Transverse colon (tissue), 4 donors: ENCODE measurements around the gene AGBL4. TPM values are rescaled to one million over a fixed set of nuclear protein-coding genes. Genes with fewer than 3 reads are reported as not detected.

ENCODE experiments used
- DNase-seq: peaks from one replicate; pipeline ENCODE4 v3.0.0-alpha.2; 2019
- H3K27ac ChIP-seq, 4 donors: fragments of 200-600 bp; sonication (generic); 2 replicates each; pipeline ENCODE4 v1.5.1; 2016 to 2018; ENCODE audit warnings: inconsistent platforms in 4 of 4
- H3K27me3 ChIP-seq: fragments of 200-600 bp; sonication (generic); 2 replicates; pipeline ENCODE4 v1.5.1; 2017; ENCODE audit warnings: inconsistent platforms
- H3K36me3 ChIP-seq, 4 donors: fragments of 200-600 bp; sonication (generic); 2 replicates each; pipeline ENCODE4 v1.5.1; 2017 to 2019; ENCODE audit warnings: inconsistent platforms in 4 of 4
- H3K4me1 ChIP-seq, 4 donors: fragments of 200-600 bp; sonication (generic); 2 replicates each; pipeline ENCODE4 v1.5.1; 2017 to 2020; ENCODE audit warnings: inconsistent platforms in 4 of 4
- H3K4me3 ChIP-seq, 4 donors: fragments of 200-600 bp; sonication (generic); 1 replicate in 1 of 4; 2 replicates in 3 of 4; pipeline versions ENCODE4 v1.5.1 to v1.6.1; 2017 to 2019; ENCODE audit warnings: inconsistent platforms in 4 of 4
- H3K9me3 ChIP-seq, 2 donors: fragments of 200-600 bp; sonication (generic); 2 replicates each; pipeline ENCODE4 v1.5.1; 2017 to 2019; ENCODE audit warnings: inconsistent platforms in 2 of 2
- EP300 ChIP-seq: sonication (generic); formaldehyde crosslinking; IDR thresholded peaks from one replicate; pipeline ENCODE4 v1.6.1; 2017; ENCODE audit warnings: antibody characterized with exemption, low read depth
- POLR2A ChIP-seq: fragments of 450-650 bp; IDR thresholded peaks from one replicate; pipeline ENCODE4 v1.6.1; 2016; ENCODE audit warnings: antibody characterized with exemption, mild to moderate bottlenecking, moderate library complexity
- POLR2AphosphoS5 ChIP-seq, 3 donors: sonication (generic); formaldehyde crosslinking; IDR thresholded peaks; one replicate each; pipeline ENCODE4 v1.6.1; 2016; ENCODE audit warnings: antibody characterized with exemption in 3 of 3
- WGBS, 2 donors: methylation state at CpG; one replicate each; pipeline ENCODE4 v1.1.5; 2018; ENCODE audit warnings: low coverage in 1 of 2; 5-methylcytosine and 5-hydroxymethylcytosine counted together
- in situ Hi-C, 4 donors: fragments of 200-750 bp; cut with MboI; loops; one replicate each; pipeline versions ENCODE4 v1.15.0 to v1.15.1; 2017; ENCODE audit warnings: low sequenced_read_pairs in 3 of 4, low pct_ligation_motif_present in 1 of 4, low pct_unique_long_range_greater_than_20kb in 1 of 4
- intact Hi-C: fragments of 100-400 bp; cut with DNase I; formaldehyde crosslinking; loops from one replicate; pipeline ENCODE4 v1.15.1; 2023; ENCODE audit warnings: low total_unique reads
- total RNA-seq, 4 donors: library from RNA; depleted of rRNA; stranded (reverse); fragments of >200 nt; gene quantifications; one replicate each; pipeline ENCODE4 v1.1.0, GENCODE V29; 2016
- TF ChIP-seq, protein P1 (sequence below), 5 experiments: fragments of 200-600 bp in 3 of 5; fragments of 450-650 bp in 2 of 5; sonication (generic) in 3 of 5; IDR thresholded peaks; 1 replicate in 2 of 5; 2 replicates in 3 of 5; pipeline ENCODE4 v1.5.1; 2016 to 2017; ENCODE audit warnings: antibody characterized with exemption in 5 of 5, inconsistent platforms in 3 of 5, mild to moderate bottlenecking in 2 of 5, moderate library complexity in 1 of 5

Gene AGBL4
- total RNA-seq, 4 donors from 2014 or later: 0.82 TPM; not detected in 3

DNA sequence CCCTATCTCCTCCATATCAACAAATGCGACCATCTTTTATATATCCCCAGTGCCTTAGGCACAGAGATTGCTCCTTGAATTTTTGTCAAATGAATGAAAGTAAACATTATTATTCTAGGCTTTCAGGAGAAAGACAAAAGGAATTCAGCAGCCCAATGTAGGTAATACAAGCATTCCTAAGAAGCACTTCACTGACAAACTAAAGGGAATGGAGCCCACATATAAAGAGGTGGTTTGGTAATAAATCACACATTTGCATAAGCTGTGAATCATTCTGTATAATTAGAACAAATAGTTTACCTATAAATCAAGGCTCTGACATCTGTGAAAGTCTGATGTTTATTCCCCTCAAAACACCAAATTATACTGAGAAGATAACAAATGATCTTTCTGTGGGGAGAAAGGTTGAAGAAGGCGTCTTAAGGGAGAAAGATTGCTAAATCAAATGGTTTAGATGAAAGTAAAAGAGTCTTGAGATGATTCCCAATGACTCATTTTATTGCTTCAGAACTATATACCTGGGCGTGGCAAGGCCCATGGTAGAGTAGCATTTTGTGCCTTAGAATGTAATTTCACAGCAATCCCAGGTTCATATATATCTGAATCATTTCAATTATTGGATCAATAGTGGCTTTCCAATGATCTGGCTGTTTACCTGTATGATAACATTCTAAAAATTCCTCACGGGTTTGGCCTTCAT, 558.1 kb downstream of the AGBL4 start:
- in situ Hi-C loops (no loop called here), intact Hi-C loops (no loop called here)
- no peak overlapping the region for H3K27ac ChIP-seq
- TF ChIP-seq EP300: no peak
- no peak for TF ChIP-seq POLR2AphosphoS5 (IDR thresholded peaks at IDR 0.05)
- TF ChIP-seq, protein P1, sequence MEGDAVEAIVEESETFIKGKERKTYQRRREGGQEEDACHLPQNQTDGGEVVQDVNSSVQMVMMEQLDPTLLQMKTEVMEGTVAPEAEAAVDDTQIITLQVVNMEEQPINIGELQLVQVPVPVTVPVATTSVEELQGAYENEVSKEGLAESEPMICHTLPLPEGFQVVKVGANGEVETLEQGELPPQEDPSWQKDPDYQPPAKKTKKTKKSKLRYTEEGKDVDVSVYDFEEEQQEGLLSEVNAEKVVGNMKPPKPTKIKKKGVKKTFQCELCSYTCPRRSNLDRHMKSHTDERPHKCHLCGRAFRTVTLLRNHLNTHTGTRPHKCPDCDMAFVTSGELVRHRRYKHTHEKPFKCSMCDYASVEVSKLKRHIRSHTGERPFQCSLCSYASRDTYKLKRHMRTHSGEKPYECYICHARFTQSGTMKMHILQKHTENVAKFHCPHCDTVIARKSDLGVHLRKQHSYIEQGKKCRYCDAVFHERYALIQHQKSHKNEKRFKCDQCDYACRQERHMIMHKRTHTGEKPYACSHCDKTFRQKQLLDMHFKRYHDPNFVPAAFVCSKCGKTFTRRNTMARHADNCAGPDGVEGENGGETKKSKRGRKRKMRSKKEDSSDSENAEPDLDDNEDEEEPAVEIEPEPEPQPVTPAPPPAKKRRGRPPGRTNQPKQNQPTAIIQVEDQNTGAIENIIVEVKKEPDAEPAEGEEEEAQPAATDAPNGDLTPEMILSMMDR (IDR thresholded peaks at IDR 0.05): no peak
- TF ChIP-seq POLR2A: no peak
- H3K4me1 ChIP-seq: no peaks in the 10 kb centered on the region
- H3K27me3 ChIP-seq: no peaks in the 10 kb centered on the region
- peaks cover 0 to 3% of the 10 kb centered on the region in 2 donors for H3K9me3 ChIP-seq
- WGBS, 2 donors: 45 to 74% methylated on average over 2 to 4 of the region's 4 CpGs
- no peak overlapping the region for H3K4me3 ChIP-seq
- no peak for DNase-seq
- no peaks in the 10 kb centered on the region for H3K36me3 ChIP-seq

GRCh38 chr1:49448200-49448599, 575.6 kb downstream of the AGBL4 start:
- Histone ChIP-seq H3K27ac (no peak overlapping the region), H3K9me3 (no peaks in the 10 kb centered on the region), H3K27me3 (no peaks in the 10 kb centered on the region), H3K36me3 (no peaks in the 10 kb centered on the region), H3K4me3 (no peak overlapping the region), H3K4me1 (no peaks in the 10 kb centered on the region)
- 53 to 54% methylated on average over 2 of the region's 2 CpGs for WGBS, 2 donors
- intact Hi-C loops (no loop called here), in situ Hi-C loops (no loop called here)
- no peak for DNase-seq
- no peak for TF ChIP-seq POLR2AphosphoS5 (IDR thresholded peaks at IDR 0.05)
- no peak for TF ChIP-seq EP300
- no peak for TF ChIP-seq POLR2A
- TF ChIP-seq, protein P1 (IDR thresholded peaks at IDR 0.05): no peak

DNA sequence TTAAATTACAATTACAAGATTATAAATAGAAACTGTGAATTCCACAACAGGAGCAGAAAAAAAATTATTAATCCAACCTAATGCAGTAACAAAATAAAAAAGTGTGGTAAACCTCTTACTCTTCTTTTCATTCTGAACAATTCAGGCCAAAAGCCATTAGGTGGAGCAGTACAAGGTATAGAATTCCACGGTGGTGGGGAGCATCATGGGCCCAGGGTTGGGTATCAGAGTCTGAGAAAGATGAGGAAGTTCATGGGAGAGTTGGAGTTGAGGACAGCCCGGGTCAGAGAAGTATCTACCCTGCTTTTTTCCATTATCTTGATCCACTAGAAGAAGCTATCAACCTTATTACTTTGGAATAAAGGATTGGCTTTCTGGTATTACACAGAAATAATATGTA, 586.9 kb downstream of the AGBL4 start:
- DNase-seq: no peak
- no peak overlapping the region for H3K4me3 ChIP-seq
- no peaks in the 10 kb centered on the region for H3K9me3 ChIP-seq
- in situ Hi-C loops (no loop called here), intact Hi-C loops (no loop called here)
- no peaks in the 10 kb centered on the region for H3K36me3 ChIP-seq
- H3K27ac ChIP-seq: no peak overlapping the region
- WGBS, 2 donors: 29 to 35% methylated on average over 2 of the region's 2 CpGs
- H3K4me1 ChIP-seq: no peaks in the 10 kb centered on the region
- H3K27me3 ChIP-seq: no peaks in the 10 kb centered on the region
- TF ChIP-seq POLR2AphosphoS5 (IDR thresholded peaks at IDR 0.05): no peak
- TF ChIP-seq EP300: no peak

GRCh38 chr1:49435291-49435690, 588.5 kb downstream of the AGBL4 start:
- Histone ChIP-seq H3K9me3 (no peaks in the 10 kb centered on the region), H3K4me3 (no peak overlapping the region), H3K27ac (no peak overlapping the region), H3K36me3 (no peaks in the 10 kb centered on the region), H3K27me3 (no peaks in the 10 kb centered on the region), H3K4me1 (no peaks in the 10 kb centered on the region)
- no peak for DNase-seq
- TF ChIP-seq POLR2A: no peak
- TF ChIP-seq EP300: no peak
- no peak for TF ChIP-seq POLR2AphosphoS5 (IDR thresholded peaks at IDR 0.05)
- in situ Hi-C loops: no loop called here
- intact Hi-C loops: no loop called here

- no peaks in the 10 kb centered on the region for H3K9me3 ChIP-seq
- intact Hi-C loops: no loop called here
- WGBS, 2 donors: 67 to 75% methylated on average over 3 of the region's 3 CpGs
- H3K4me1 ChIP-seq: no peaks in the 10 kb centered on the region
- H3K36me3 ChIP-seq: no peaks in the 10 kb centered on the region
- no peaks in the 10 kb centered on the region for H3K27me3 ChIP-seq
- DNase-seq: no peak
- in situ Hi-C loops: no loop called here
- H3K27ac ChIP-seq: no peak overlapping the region
- no peak overlapping the region for H3K4me3 ChIP-seq
- no peak for TF ChIP-seq EP300
- TF ChIP-seq, protein P1 (IDR thresholded peaks at IDR 0.05): no peak
- TF ChIP-seq POLR2AphosphoS5 (IDR thresholded peaks at IDR 0.05): no peak
- TF ChIP-seq POLR2A: no peak
Measured at GRCh38 chr1:49424782-49425181, 599.0 kb downstream of the AGBL4 start.
